NK-92 (cell line): ENCODE results near the gene GPBAR1.
"Not testable (repeated sequence)": the region's sequence is repeated elsewhere in the genome, so short reads cannot be mapped to it uniquely, and the experiment has no call there.

Experiments used
- DNase-seq: peaks from one replicate; lab custom pipeline; 2025; ENCODE audit not compliant: unreplicated experiment; lab: John Stamatoyannopoulos, UW

The GPBAR1 gene

GRCh38 chr2:218306184-218306920 is 45.5 kb downstream of the GPBAR1 start:
- DNase-seq, result no peak

GRCh38 chr2:218307415-218308090 is 46.7 kb downstream of the GPBAR1 start:
- no peak for DNase-seq

DNA sequence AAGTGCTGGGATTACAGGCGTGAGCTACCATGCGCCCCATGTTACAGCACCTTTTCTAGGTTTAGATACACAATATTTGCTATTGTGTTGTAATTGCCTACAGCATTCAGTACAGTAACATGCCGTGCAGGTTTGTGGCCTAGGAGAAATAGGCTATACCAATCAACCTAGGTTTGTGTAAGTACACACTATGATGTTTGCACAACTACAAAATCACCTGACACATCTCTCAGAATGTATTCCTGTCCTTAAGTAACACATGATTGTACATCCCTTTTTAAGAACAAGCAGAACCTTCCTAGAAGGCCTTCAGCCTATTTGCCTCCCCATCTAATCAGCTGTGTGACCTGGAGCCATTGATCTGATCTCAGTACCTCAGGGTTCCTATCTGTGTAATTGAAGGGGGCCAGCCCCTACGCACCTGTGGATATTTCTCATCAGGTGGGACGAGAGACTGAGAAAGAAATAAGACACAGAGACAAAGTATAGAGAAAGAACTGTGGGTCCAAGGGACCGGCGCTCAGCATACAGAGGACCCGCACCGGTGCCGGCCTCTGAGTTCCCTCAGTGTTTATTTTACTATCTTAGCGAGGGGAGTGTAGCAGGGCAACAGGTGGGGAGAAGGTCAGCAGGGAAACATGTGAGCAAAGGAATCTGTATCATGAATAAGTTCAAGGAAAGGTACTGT is 50.2 kb downstream of the GPBAR1 start:
- no peak for DNase-seq

GRCh38 chr2:218311541-218312266 is 50.9 kb downstream of the GPBAR1 start:
- not testable (repeated sequence) for DNase-seq

- DNase-seq, result no peak
Observed at GRCh38 chr2:218312267-218312756, 51.5 kb downstream of the GPBAR1 start.

GRCh38 chr2:218313356-218313755 is 52.5 kb downstream of the GPBAR1 start:
- no peak for DNase-seq
